Measurements from ENCODE around the gene UNC5CL.

The UNC5CL gene, protein sequence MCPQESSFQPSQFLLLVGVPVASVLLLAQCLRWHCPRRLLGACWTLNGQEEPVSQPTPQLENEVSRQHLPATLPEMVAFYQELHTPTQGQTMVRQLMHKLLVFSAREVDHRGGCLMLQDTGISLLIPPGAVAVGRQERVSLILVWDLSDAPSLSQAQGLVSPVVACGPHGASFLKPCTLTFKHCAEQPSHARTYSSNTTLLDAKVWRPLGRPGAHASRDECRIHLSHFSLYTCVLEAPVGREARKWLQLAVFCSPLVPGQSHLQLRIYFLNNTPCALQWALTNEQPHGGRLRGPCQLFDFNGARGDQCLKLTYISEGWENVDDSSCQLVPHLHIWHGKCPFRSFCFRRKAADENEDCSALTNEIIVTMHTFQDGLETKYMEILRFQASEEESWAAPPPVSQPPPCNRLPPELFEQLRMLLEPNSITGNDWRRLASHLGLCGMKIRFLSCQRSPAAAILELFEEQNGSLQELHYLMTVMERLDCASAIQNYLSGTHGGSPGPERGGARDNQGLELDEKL

DNA sequence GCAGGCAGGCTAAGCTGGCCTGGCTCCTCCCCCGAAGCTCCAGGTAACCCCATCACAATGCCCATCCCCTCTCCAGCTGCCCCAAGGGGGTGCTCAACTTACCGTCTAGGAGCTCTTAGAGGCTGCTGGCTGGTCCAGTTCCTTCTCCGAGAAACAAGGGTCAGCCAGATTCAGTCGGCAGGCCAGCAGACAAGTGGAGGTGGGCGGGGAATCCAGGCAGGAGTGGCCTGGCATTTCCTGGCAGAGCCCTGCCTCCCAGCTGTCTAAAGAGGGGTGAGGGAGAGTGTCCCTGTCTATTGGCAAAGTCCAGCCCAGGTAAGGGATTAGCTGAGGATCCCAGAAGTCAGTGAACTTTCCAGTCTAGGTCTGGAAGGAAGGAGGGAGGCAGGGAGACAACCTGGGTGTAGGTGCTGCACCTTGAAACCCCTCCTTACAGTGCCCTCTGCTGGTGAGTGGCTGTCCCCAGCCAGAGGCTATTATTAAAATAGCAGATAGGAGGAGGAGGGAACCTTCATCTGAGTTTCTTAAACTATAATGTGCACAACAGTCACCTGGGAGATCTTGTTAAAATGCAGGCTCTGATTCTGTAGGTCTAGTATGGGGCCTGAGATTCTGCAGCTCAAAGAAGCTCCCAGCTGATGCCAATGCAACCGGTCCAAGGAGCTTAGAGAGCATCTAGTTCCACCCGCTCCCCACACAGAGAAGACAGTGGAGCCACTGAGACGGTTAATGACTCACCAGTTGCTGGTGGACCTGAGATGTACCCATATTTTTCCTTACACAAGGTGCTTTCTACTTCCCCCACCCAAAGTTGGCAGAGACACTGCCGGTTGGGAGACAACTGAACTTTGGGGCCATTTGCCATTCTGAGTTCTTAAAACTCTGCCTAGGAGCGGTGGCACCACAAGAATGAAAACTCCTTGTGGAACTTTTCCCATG is at the start of gene UNC5CL:
Gene UNC5CL (minus strand): TSS at position 162 of the 939 bp plus-strand sequence. CDS start 4,147 bp downstream, outside the sequence.
- DNase-seq, result peak; percentile 42

DNA sequence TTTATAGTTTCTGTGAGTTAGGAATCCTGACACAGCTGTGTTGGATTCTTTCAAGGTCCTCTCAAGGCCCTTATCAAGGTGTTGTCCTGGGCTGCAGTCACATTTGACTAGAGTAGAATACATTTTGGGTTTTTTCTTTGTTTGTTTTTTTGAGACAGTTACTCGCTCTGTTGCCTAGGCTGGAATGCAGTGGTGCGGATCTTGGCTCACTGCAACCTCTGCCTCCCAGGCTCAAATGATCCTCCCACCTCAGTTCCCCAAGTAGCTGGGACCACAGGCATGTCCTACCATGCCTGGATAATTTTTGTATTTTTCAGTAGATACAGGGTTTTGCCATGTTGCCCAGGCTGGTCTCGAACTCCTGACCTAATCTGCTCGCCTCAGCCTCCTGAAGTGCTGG is 49.4 kb upstream of the UNC5CL start:
- DNase-seq, result no peak

DNA sequence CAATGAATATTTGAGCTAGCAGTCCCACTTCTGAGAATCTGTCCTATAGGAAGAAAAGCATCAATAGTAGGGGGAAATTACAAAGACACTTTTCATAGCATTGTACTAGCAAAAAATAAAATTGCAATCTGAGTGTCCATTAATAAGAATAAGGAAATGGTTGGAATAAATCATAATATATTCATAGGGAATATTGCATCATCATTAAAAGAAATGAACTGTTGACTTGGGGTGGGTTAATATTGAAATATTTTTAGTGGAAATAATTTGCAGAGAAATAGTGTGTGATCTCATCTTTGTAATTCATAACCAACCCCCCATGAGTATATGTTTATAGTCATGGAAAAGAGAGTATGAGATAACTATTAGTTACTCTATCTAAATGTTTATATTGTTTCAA is 46.2 kb upstream of the UNC5CL start:
- DNase-seq, result no peak

DNA sequence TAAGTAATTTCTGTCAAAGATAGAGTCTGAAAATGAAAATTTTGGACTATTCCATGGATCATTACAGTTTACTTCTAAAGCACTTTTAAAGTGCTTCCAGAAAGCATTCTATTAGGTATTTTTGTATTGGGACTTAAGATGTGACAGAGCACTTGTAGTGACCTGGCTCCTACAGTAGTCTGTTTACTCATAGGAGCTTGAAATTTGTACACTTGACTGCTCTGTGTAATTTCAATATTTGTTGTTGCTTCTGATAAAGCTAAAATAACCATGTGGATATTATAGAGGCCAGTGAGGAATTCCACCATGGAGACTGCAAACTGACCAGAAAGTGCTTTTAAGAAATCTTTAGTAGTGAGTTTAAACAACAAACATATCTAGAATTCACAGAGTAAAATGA is 44.1 kb upstream of the UNC5CL start:
- DNase-seq, result no peak

DNA sequence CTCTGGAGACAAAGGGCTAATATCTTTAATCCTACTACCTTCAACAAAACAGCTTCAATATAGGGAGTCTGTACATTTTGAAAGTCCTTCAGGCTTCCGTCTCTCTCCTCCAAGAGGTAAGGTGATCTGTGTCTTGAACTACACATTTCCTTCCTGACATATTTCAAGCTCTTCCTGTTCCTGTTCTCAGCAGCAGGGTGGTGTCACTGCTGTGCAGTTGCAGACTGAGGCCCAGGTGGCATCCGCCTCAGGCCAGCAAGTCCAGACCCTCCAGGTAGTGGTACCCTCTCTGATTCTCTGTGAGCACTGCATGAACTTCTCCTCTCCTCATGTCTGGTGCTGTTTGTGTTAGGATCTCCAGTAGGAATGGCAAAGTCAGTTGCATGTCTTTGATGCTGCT is 41.6 kb upstream of the UNC5CL start:
- DNase-seq, result no peak

DNA sequence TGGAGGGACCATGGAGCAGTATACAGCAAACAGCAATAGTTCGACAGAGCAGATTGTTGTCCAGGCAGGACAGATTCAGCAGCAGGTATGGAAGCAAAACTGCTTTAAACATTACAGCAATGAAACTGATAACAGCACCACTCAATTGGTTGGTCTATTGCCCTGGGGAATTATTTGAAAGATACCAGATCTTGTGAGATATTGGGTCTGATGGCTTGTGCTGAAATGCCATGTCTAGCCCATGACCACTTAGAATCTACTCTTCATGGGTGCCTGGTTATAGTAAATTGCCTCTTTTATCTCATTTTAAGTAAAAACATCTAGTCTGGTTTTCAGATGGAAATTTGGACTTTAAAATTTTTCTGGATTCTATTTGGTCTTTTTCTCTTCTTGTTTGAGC is 40.1 kb upstream of the UNC5CL start:
- no peak for DNase-seq

DNA sequence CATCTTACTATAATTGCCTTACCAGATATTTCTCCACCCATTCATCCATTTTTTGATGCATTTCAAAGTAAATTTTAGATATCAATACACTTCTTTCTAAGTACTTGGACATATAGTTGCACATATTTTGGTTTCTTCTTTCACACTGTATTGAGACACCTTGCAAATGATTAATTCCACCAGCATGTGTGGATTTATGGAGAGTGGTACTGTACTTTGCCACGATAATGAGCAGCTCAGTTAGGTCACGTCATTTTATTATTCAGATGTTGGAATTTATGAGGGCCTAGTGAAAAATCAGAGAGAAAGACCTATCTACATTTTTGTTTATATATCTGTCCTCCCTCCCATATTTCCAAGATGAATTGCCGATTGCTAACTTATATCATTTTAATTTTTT is 39.1 kb upstream of the UNC5CL start:
- no peak for DNase-seq

DNA sequence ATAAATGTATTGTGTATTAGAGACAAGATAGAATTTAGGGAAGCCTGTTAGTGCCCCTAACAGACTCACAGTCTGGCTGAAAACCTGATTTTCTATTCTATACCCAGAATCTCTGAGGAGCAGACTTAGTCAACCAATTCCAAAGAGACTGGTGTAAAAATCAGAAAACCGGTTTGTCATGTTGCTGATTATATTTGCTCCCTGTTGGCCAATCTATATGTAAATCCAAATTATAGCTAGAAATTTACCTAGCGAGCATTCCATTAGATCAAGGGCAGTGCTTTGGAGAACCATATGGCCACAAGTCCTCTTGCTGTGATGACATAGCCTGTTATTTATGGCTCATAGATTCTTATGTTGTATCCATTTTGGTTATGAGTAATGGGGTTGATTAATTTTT is 38.5 kb upstream of the UNC5CL start:
- DNase-seq, result no peak

DNA sequence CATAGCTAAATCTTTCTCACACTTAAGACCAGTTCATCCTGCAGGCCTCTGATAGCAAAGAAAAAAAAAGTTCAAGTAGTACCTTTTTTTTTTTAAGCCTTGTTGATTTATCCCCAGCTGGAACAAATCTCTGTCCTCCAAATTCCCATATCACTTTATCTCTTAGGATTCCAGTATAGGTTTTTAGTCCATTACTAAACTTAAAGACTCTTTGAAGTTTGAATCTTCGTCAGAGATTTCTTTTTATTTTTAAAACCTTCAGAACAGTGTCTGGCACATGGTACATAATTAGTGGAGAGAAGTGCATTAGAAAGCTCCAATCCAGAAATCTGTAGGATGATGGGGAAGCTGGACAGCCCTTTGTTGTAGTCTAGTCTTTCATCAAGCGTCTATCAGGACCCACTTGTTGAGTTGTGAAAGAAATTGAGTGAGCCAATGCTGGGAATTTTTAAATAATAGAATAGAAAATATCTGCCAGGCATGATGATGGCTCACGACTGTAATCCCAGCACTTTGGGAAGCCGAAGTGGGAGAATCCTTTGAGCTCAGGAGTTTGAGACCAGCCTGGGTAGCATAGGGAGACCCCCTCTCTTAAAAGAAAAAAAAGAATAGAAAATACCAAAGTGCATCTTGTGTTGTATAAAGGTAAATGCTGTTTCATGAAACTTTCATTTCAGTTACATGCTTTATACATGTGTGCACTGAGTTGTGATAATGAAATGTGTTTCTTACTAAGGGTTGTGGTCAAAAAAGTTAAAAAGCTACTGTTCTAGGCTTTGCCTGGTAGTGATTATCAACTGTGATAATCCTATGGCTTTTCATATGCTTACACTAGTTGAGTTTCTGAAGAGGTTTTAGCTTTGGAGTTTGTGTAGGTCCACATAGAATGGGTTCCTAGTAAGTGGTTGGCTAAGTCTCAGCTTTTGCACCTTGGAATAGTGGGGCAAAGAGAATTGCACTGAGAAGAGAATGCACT is 36.9 kb upstream of the UNC5CL start:
- DNase-seq, result no peak

DNA sequence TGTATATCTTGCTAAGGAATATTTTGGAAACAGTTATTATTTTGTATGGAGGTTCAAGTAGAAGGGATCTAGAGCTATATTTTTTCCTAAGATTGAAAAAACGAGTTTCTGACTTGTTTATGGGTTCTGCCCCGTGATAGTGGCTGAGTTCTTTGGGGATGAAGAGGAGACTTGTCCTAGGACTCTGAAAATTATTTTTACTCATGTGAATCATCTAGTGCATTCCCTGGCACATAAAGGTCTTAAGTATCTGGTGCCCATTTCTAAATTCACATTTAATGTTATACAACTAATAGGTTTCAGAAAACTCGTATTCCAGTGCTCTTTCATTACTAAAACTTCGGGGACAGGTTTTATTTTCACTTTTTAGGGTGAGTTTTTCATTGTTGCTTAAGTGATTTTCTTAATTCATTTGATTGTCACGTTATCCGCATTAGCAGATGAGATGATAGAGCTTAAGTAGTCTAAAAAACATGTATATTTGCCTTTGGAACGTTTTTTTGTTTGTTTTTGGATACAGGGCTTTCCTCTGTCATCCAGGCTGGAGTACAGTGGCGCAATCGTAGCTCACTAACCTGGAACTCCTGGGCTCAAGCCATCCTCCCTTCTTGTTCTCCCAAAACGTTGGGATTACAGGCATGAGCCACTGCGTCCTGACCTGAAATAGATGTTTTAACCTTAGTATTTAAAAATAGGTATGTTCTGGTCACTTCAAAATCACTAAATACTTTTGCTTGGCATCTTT is 35.8 kb upstream of the UNC5CL start:
- no peak for DNase-seq

DNA sequence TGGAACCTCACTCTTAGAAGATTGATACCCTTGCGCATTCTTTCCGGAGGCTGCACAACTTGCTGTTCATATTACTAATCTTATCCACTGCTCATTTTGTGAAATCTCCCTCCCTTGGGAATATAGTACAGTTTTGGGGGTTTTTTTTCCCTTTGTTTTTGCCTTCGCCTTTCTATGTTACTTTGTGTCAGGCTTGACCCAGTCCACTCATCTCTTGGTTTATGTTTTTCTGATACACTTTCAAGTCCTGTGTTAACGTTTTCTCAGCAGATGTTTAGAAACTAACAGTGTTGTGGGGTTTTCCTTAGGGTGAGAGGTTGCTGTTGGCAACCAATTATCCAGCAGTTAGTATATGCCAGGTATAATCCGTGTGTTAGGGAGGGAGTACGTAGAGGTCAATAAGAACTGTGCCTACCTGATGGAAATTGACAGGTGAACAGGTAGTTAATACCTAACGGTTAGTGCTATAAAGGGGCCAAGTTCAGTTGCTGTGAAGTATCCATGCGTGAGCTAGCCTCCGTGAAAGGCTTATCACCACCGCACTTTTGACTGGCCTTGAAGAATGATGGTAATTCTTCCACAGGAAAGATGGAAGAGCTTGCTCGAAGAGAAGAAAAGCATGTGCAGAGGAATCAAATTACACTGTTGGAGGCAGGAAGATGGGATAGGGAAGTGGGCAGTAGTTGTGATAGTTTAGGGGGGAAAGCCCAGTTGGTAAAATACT is 35.1 kb upstream of the UNC5CL start:
- DNase-seq, result peak; percentile 5

DNA sequence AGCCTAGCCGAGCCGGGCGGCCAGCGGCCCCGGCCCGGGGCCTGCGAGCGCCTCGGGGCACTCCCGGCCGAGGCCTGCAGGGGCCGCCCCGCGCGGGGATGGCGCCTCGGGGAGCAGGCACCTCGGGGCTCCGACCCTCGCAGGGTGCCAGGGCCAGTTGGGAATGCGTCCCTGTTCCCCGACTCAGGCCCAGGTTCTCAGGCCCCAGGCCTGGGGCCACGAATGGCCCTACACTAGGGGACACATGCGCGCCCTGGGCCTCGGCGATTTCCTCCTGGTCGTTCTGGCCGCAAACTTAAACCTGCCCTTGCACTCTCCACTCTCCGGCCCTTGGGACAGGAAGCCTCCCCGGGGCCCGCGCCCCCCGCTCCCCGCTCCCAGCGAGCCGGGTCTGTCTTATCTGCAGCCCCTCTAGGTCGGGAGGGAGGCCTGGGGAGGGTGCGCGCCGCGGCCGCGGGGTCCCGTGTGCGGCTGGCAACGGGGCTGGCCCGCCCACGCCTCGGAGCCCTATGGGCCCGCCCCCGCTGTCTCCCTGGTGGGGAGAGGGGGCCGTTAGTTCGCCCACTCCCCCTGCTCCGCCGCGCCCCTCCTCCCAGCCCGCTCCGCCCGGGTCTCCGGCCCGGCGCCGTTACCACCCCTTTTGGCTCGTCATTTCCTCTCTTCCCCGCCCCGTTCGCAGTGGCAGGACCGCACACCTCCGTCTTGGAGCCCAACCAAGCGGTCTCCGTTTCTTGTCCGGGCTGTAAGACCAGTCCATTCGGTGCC is 34.4 kb upstream of the UNC5CL start:
- peak; percentile 67 for DNase-seq

DNA sequence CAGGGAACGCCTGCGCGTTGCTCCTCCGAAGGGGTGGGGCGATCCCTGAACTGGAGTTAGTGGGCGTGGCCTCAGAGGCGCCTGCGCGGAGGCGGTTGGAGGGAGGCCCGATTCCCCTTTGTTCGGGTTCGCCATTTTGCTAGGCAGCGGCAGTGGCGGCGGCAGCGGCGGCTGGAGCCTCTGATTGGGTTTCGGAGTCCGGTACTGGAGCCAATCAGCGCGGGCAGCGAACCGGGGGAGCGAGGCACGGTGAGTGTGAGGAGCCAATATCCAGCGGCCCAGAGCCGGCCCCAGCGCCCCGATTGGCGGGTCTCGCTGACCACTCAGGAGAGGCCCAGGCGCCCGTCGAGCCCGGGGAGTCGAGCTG is 33.8 kb upstream of the UNC5CL start, which contains the start of gene NFYA:
Gene NFYA (plus strand): TSS at position 139 of the 367 bp plus-strand sequence. CDS start 6,116 bp downstream, outside the sequence.
- no peak for DNase-seq

DNA sequence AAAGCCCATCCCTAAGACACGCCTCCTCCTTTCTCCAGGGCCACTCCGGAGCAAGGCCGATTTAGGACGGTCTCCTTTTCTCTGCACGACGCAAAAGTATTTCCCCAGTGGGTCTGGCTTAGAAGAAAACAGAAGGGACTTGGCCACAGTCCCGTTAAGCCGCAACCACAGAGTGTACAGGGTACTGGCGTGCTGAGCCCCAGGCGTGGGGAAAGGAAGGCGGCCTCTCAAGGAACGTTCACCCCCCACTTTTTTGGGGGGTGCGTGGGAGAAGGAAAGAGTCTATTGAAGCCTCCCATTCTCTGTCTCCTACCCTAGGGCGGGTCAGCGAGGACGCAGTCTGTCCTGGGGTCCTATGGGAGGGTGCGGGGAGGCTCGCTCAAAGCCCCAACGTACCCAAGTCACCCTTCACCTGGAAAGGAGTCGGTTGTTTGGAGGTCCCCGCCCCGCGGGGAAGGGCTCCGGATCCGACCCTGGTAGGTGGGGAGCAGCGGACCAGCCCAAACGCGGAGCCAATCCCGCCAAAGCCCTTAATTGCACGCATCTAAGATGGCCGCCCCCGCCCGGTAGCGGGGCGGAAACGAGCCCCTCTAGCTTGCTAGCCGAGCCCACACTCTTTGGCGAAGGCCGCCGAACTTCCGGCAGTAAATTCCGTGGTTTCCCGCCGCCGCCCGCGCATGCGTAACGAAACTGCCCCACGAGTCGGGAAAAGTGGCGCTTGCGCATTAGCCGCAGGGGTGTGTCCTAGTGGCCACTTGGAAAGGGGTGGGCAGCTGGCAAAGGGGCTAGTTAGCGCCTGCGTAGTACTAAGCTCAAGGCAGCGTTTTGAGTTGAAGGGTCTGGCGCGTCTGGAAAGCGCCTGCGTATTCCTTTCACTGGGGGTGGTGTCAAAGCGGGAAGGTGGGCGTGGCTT is 33.2 kb upstream of the UNC5CL start, which contains the start of gene OARD1:
Gene OARD1 (minus strand): TSS at position 434 of the 913 bp plus-strand sequence. CDS start 722 bp downstream, outside the sequence.
- peak; percentile 100 for DNase-seq

DNA sequence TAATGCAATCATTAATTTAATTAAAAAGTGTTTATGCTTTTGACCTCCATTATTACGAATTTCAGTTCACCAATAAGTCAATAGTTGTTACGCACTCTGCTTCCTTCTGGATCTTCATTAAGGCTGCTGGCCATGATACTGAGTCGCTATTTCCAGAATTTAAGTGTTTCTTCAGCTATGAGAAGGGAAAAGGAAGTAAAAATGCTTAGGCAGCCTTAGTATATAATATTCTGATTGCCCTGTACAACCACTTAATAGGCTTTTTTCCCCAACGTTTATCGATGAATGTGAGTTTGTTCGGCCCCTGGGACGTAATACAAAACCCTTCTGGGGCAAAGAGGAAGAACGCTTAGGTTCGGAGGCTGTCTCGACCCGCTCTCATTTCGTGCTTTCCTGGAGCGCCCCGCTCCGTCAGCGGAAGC is 32.5 kb upstream of the UNC5CL start:
- peak; percentile 92 for DNase-seq

DNA sequence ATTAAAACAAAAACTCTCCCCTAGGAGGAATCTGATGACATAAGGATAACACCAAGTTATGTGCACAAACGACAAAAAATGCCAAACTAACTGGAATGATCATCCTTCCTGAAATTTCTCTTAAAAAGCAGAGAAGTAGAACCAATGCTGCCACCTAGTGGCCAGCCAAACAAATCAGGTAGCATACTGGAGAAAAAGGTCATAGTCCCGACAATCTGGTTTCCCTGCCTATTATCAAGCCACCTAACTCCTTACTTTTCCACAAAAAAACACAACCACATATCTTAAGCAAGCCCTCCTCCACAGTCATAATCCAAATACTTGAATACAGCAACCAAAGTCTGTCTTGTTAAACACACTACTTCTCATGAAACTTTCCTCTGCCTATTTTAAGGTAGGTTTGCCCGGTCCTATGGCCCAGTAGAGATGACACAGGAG is 27.9 kb upstream of the UNC5CL start:
- DNase-seq, result peak; percentile 82

DNA sequence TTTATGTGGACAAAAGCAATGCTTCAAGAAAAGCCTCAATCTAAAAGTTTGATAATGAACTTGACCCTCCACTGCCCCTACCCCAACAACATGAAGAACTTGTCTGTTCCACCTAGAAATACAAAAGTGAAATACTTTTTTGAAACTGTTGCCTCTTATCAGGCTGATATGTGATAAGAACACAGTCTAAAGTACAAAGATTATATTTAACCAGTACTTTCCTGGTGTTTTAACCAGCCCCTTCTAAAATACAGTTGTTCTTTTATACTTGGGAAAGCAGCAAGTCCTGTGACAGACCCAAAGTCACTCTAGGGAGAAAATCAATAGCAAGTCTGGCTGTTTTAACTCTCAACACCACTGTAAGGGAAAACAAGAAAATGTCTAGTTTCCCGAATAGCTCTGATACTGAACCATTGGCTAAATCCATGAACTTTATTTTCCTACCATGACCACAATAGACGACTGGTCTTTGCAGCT is 26.6 kb upstream of the UNC5CL start:
- DNase-seq, result no peak

DNA sequence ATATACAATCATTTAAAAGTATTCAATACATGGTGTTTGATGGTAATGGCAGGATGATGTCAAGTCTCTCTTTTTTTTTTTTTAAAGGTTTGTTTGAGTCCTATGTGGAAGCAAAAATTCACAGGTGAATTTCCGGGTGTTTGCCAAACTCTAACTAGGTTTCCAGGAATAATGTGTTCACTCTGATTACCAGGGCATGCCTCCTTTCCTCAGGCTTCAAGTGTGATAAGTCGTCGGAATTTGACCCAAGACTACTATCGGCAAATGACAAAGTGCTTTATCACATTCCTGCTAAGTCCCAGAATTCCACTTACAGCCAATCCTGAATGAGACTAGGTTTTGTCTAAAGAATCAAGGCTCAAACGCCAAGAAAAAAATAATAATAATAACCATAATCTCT is 25.8 kb upstream of the UNC5CL start:
- no peak for DNase-seq

DNA sequence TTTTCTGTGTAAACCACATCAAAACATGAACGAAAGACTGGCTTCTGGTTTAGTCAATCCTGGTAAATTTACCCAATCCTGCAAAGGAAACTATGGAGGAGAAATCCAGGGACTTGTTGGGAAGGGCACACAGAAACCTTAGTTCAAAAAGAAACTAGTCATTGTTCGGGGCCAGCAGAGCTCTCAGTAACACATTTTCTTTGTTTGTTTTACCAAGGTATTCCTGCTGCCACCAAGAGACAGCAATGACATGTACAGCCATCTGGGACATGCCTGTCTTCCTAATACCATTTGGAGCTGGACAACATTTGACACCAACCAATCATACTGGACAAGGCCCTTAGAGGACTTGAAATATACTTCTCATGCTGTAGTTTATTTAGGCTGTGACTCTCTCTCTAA is 24.9 kb upstream of the UNC5CL start:
- no peak for DNase-seq
